Stimulated activated CD4-positive, alpha-beta T cell treated with anti-CD3 and anti-CD28 coated beads, TNF-alpha, amount 100 ng/mL, for 48 hours (primary cell): ENCODE data around the gene RTN4IP1.

Experiments
- DNase-seq, 3 donors: peaks; one replicate each; pipeline ENCODE4 v3.0.0-alpha.2; 2020; ENCODE audit warnings: low read depth in 3 of 3

Gene RTN4IP1

GRCh38 chr6:106522562-106523250 is 106.6 kb downstream of the RTN4IP1 start:
- no peak for DNase-seq
